Measurements from ENCODE around the gene TRERF1.

The TRERF1 gene

GRCh38 chr6:42355416-42355815, 96.3 kb downstream of the TRERF1 start:
- H3K4me3 ChIP-seq (ENCODE audit: low read depth, low read length) = no peak overlapping the region
- TF ChIP-seq CTCF (IDR thresholded peaks at IDR 0.05; ENCODE audit: insufficient read depth, low read depth, low read length, missing control alignments) = no peak
- no peak for DNase-seq (ENCODE audit: low read depth)

DNA sequence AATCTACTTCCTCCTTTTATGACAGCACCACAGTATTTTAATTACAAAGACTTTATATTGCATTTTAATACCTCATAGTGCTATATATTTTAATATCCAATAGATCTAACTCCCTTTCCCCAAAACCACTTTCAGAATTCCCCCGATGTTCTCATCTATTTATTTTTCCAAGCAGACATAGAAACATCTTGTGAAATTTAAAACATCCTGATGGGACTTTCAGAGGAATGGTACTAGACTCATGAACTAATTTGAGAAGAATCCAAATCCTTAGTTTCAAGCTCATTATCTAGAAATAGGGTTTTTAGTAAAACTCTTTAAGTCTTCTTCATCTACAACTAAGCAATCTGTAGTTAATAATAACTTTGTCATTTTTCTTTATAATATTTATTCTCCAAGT, 97.0 kb downstream of the TRERF1 start:
- DNase-seq (ENCODE audit: low read depth) = no peak

GRCh38 chr6:42352856-42353564, 98.7 kb downstream of the TRERF1 start:
- no peak for DNase-seq (ENCODE audit: low read depth)
- H3K4me3 ChIP-seq (ENCODE audit: low read depth, low read length) = no peak overlapping the region
- TF ChIP-seq CTCF (IDR thresholded peaks at IDR 0.05; ENCODE audit: insufficient read depth, low read depth, low read length, missing control alignments) = no peak

More for the DNA sequence above, 97.0 kb downstream of the TRERF1 start:
- no peak overlapping the region for H3K4me3 ChIP-seq (ENCODE audit: low read depth, low read length)
- TF ChIP-seq CTCF (IDR thresholded peaks at IDR 0.05; ENCODE audit: insufficient read depth, low read depth, low read length, missing control alignments) = no peak

DNA sequence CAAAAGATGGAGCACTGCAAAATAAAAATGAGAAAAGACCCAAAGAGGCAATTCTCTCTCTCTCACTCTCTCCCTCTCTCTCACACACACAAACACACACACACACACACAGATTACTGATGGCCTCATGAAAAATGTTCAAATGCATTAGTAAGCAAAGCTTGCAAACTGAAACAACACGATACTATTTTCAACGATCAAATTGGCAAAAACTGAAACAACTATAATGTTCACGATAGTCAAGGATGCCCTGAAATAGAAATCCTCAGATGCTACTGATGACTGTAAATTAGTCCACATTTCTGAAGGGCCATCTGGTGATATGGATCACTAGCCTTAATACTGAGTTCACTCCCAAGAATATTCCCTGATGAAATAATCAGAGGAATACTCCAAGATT, 100.8 kb downstream of the TRERF1 start:
- no peak for TF ChIP-seq CTCF (IDR thresholded peaks at IDR 0.05; ENCODE audit: insufficient read depth, low read depth, low read length, missing control alignments)
- no peak for DNase-seq (ENCODE audit: low read depth)
- H3K4me3 ChIP-seq (ENCODE audit: low read depth, low read length) = no peak overlapping the region

DNA sequence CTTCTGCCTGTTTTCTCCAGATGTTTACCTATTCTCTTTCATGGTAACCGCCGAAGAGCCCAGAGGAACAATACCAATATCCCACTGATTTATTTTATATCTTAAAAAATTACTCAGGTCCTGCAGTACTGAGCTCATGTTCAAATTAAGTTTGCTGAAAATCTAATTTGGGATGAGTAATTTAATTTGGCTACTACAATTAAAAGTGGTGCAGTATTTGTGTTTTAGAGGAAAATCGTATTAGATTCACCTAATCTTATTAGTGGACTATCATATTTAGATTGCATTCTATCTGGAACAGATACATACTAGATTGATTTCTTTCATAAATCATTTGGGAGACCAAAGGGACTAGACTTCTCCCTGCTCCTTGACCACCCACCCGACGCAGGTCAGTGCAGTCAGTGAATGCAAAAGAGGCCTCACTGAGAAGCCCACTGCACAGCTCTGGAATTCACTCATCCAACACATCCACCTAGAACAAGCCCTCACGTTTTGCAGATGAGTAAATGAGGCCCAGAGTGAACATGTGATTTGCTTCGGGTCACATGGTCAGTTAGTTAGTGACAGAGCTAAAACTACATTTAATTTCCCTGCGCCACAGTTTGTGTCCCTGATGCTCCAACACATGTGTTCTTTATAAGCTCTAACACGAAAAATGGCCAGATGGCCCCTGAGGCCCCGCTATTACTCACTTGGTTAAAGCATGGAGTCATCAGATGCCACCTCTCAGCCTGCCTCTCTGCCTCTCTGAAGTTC, 101.8 kb downstream of the TRERF1 start:
- H3K4me3 ChIP-seq (ENCODE audit: low read depth, low read length) = no peak overlapping the region
- TF ChIP-seq CTCF (IDR thresholded peaks at IDR 0.05; ENCODE audit: insufficient read depth, low read depth, low read length, missing control alignments) = no peak
- DNase-seq (ENCODE audit: low read depth) = no peak

GRCh38 chr6:42347456-42347855, 104.3 kb downstream of the TRERF1 start:
- TF ChIP-seq CTCF (IDR thresholded peaks at IDR 0.05; ENCODE audit: insufficient read depth, low read depth, low read length, missing control alignments) = no peak
- no peak for DNase-seq (ENCODE audit: low read depth)
- no peak overlapping the region for H3K4me3 ChIP-seq (ENCODE audit: low read depth, low read length)
